GM20431 (cell line): ENCODE measurements around the gene PLXNB3.
"Not testable (repeated sequence)": the region's sequence is repeated elsewhere in the genome, so short reads cannot be mapped to it uniquely, and the experiment has no call there.

ENCODE experiments used
- in situ Hi-C: fragments of 300-500 bp; cut with MseI, MboI; formaldehyde crosslinking; loops from one replicate; pipeline ENCODE4 v1.15.0; 2020; ENCODE audit warnings: low sequenced_read_pairs; ENCODE audit not compliant: unreplicated experiment

PLXNB3 gene

GRCh38 chrX:153731845-153732215 is 32.2 kb upstream of the PLXNB3 start:
- in situ Hi-C loops: no loop called here

- in situ Hi-C loops: no loop called here
Observed at GRCh38 chrX:153732401-153732800, 31.6 kb upstream of the PLXNB3 start.

DNA sequence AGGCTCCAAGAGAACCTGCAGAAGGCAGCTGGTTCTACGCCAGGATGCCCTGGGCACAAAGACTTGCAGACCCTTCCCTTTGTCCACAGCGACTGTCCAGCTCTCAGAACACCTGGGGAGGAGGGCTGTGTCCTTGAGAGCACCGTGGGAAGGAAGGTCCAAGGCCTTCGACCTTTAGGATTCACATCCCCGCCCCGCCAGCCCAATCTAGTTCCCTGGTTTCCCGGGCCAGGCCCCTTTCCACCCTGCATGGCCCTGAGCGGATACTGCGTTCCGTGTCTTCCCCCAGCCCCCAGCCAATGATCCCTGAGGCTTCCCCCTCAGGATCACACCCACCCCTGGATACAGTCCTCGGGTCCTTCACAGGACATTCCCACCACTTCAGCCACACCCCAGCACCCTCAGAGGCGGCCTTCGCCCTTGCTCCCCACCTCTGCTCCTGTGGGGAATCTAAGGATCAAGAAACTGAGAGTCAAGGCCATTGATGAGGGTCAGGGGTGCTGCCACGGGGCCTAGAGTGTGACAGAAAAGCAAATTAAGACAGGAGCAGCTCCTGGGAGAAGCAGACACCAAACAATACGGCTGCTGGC is 30.3 kb upstream of the PLXNB3 start:
- in situ Hi-C loops: no loop called here

DNA sequence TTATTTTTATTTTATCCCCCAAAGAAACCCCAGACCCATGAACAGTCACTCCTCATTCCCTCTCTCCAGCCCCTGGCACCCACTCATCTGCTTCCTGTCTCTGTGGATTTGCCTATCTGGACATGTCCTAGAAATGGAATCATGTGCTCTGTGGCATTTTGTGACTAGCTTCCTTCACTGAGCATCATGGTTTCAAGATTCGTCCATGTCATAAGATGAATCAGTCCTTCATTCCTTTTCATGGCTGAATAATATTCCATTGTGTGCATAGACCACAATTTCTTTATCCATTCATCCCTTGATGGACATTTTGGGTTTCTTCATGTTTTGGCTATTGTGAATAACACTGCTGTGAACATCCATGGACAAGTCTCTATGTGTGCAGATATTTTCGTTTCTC is 29.2 kb upstream of the PLXNB3 start:
- in situ Hi-C loops: no loop called here

- in situ Hi-C loops: no loop called here
Observed at GRCh38 chrX:153735274-153735673, 28.8 kb upstream of the PLXNB3 start.

DNA sequence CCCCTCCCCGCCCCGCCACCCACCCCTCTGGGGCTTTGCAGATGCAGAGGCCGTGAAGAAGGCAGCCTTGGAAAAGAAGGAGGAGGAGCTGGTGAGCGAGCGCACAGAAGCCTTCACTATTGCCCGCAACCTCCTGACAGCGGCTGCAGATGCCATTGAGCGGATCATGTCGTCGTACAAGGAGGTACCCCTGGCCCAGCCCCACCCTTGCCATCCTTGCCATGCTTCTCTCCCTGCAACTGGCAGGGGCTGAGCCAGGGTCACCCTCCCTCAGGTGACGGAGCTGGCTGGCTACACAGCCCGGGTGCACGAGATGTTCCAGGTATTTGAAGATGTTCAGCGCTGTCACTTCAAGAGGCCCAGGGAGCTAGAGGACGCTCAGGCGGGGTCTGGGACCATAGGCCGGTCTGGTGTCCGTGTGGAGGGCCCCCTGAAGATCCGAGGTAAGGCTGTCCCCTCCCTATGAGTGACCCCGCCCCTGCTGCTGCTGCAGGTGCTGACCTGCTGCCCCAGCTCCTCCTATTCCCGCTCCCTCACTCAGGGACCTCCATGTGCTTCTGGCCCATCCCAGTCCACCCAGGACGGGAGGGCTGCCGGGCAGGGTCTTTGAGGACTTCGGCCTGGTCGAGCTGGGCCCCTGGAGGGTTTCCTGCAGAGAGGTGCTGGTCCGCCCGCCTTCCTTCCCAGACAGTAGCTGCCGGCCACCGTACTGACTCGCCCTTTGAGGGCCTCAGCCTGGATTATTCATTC is 27.8 kb upstream of the PLXNB3 start:
- in situ Hi-C loops: no loop called here

GRCh38 chrX:153736871-153737441 is 27.1 kb upstream of the PLXNB3 start:
- in situ Hi-C loops: no loop called here

DNA sequence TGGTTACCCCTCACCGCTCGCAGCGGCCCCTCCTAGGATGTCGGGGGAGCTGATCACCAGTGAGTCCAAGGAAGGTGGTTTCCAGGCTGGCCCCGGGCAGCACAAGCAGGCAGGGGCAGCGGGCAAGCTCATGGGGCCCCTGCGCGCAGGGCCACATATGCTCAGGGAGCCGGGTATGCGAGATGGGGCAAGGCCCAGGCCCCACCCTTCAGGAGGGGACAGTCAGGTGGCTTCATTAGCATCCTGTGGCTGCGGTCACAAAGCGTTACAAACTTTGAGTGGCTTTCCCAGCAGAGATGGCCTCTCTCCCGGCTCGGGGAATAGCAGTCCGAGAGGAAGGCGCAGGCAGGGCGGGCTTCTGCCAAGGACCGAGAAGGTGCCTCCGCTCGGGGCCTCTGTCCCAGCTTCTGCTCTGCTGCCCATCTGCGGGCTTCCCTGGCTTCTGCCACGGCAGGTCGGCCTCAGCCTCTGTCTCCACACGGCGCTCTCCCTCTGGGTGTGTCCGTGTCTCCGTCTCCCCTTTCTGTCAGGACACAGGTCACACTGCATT is 25.9 kb upstream of the PLXNB3 start:
- in situ Hi-C loops: no loop called here

- in situ Hi-C loops: no loop called here
Observed at GRCh38 chrX:153739754-153740486, 24.1 kb upstream of the PLXNB3 start.

GRCh38 chrX:153740631-153741222 is 23.3 kb upstream of the PLXNB3 start:
- in situ Hi-C loops: no loop called here

- in situ Hi-C loops: no loop called here
Observed at GRCh38 chrX:153741446-153741845, 22.6 kb upstream of the PLXNB3 start.

GRCh38 chrX:153742111-153742510 is 21.9 kb upstream of the PLXNB3 start:
- in situ Hi-C loops: not testable (repeated sequence)

- in situ Hi-C loops: not testable (repeated sequence)
Observed at GRCh38 chrX:153742796-153743467, 21.1 kb upstream of the PLXNB3 start.

GRCh38 chrX:153743468-153744209 is 20.4 kb upstream of the PLXNB3 start:
- in situ Hi-C loops: not testable (repeated sequence)

DNA sequence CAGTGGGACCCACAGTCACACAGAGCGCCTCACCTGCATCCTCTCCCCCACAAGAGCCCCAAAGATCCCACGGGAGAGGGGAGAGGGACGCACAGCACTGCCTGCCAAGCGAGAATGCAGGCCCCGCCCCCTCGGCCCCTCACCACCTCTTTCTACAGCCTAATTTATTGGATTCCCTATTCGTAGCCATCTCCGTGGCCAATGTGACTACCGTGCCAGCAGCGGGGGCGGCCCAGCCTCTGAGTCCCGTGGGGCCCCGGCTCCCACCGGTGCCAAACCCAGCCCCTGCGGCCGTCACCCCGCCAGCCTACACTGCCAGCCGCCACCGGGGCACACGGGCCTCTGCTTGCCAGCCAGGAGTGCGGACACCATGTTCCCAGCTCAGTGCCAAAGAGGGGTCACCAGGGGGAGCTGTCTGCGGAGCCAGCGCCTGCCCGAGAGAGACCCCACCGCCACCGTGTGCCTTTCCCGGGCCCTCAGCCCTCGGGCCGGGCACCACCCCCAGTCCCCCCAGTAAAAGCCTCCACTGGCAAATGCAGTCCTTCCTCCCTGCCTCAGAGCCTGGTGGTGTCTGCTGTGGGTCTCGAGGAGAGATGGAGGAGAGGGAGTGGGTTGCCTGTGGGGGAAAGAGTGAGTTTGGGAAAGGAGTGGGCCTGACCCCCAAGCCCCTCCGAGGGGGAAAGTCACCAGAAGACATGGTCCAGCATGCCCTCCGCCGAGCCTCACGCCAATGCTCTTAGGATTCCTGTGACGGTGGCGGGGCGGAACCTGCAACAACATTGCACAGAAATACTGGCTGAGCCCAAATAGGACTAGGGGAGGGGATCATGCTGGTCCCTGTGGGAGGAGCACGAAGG is 19.6 kb upstream of the PLXNB3 start:
- in situ Hi-C loops: no loop called here

DNA sequence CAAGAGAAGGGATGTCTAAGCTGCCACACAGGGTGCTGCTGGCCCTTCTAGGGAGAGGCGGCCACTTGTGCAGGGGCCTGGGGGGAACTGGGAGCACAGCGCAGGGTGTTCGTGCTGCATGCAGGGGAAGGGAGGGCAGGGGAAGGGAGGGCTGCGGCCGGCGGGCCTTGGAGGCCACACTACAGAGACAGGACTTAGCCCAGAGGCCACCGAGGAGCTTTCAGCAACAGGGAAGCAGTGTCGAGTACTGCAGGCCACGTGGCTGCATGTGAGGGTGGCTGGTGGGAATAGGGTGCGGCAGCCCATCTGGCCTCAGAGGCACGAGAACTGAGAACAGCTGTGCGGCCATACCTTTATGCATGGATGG is 19.0 kb upstream of the PLXNB3 start:
- in situ Hi-C loops: not testable (repeated sequence)

DNA sequence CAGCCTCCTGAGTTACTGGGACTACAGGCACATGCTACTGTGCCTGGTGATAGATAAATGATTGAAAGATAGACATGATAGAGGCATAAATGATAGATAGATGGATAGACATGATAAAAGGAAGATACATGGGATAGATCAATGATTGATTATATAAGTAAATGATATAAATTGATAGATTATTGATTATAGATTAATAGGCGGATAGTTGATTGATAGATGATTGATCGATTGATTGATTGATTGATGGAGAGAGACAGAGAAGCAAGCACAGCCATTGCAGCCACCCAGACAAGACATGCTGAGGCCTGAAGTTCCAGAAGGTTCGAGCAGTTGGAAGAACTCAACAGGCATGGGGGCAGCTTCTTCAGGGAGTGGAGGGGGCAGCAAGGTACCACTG is 17.7 kb upstream of the PLXNB3 start:
- in situ Hi-C loops: no loop called here

GRCh38 chrX:153746991-153747390 is 17.1 kb upstream of the PLXNB3 start:
- in situ Hi-C loops: not testable (repeated sequence)
